Smooth muscle cell of the brain vasculature (primary cell): ENCODE results near the gene FKBP5.
"Not testable (repeated sequence)": the region's sequence is repeated elsewhere in the genome, so short reads cannot be mapped to it uniquely, and the experiment has no call there.

Experiments used
- DNase-seq: peaks from one replicate; pipeline ENCODE4 v3.0.0-alpha.2; 2012; ENCODE audit warnings: low read depth, low spot score

The FKBP5 gene

GRCh38 chr6:35688605-35689322 is at the start of gene FKBP5:
TSS of gene FKBP5 (minus strand) at chr6:35688915. CDS start at chr6:35642824, 46,091 bp downstream.
- DNase-seq: peak; percentile 57

GRCh38 chr6:35737413-35738211 is 48.9 kb upstream of the FKBP5 start:
- DNase-seq: no peak

DNA sequence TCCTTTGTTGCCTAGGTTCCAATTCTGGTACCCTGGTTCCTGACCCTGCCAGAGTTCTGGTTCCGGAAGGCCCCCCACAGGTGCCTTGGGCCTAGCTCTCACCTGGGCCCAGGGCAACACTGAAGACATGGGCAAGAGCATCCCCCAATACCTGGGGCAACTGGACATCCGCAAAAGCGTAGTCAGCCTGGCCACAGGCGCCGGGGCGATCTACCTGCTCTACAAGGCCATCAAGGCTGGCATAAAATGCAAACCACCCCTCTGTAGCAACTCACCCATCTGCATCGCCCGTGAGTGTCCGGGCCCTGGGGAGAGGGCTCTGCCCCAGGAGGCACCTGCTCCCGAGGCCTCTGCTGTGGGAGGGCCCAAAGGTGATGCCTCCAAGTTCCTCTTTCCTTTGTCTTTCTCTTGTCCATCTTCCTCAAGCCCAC is 48.3 kb upstream of the FKBP5 start, which contains the start of gene ARMC12:
ARMC12 (plus strand) TSS at position 51 of the 431 bp plus-strand sequence; CDS start at position 128, 77 bp downstream.
- no peak for DNase-seq

- no peak for DNase-seq
These were observed 47.7 kb upstream of the FKBP5 start for GRCh38 chr6:35736253-35736894.

DNA sequence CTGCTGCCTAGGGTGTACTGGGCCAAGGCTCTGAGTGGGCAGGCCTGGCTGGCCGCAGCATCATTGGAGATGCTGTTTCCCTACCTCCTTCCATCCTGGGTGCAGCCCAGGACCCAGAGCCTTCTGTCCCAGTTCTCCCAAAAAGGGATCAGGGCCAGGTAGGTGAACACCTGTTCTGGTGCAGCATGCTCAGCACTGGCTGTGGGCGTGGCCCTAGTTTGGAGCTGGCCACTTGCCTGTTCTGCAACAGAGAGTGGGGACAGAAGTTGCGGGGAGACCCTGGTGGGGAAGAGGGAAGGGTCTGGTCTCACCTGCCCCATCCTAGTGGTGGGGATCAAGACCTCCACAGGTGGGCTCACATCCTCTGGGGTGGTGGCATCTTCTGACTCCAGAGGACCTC is 46.7 kb upstream of the FKBP5 start:
- DNase-seq: no peak

- not testable (repeated sequence) for DNase-seq
These were observed 45.6 kb upstream of the FKBP5 start for GRCh38 chr6:35734319-35734718.

GRCh38 chr6:35733633-35734032 is 44.9 kb upstream of the FKBP5 start:
- no peak for DNase-seq

DNA sequence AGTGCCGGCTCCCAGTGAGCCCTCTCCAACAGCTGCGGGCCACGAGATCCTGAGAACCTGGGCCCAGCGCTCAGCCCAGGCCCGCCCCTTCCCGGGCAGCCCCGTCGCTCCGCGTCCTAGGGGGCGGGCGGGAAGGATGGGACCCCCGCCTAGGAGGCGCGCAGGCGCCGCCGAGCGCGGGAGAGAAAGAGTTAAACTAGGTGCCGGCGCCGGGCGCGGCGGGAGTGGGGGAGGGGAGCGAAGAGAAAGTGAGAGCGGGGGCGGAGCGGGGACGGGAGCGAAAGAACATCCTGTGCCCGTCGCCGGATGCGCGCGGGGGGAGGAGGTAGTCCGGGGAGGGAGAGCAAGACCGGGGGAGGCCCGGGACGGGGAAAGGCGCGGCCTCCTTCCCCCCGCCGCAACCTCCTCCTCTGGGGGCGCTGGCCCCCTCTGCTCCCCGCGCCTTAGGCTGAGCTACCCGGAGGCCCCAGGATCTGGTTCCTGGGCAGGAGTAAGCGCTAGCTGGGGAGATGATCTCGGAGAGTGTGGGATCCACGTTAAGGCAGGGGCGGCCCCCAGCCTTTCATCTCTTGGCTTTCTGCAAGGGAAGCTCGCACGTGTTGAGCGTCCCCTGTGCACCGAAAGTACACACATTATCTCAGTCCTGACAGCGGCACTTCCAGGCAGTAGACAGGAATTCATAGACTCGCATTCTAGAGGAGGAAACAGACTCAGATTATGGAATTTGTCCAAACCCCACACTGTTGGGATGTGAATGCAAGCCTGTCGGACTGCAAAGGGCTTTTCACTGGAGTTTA is 43.2 kb upstream of the FKBP5 start:
- peak; percentile 93 for DNase-seq

DNA sequence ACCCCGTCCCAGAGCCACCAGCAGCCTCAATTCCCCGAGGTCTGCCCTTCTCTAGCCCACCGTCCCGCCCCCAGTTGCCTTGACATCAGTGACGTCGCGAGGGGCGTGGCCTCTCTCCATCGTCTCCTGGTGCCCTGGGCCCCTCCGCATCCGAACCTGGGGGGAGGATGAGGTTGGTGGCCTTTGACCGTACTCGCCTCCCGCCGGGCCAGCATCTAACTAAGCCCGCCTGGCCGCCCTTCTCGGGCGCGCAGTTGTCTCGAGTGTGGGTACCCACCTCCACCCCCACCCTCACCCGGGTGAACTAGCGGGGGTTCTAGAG is 42.7 kb upstream of the FKBP5 start:
- DNase-seq: peak; percentile 84

DNA sequence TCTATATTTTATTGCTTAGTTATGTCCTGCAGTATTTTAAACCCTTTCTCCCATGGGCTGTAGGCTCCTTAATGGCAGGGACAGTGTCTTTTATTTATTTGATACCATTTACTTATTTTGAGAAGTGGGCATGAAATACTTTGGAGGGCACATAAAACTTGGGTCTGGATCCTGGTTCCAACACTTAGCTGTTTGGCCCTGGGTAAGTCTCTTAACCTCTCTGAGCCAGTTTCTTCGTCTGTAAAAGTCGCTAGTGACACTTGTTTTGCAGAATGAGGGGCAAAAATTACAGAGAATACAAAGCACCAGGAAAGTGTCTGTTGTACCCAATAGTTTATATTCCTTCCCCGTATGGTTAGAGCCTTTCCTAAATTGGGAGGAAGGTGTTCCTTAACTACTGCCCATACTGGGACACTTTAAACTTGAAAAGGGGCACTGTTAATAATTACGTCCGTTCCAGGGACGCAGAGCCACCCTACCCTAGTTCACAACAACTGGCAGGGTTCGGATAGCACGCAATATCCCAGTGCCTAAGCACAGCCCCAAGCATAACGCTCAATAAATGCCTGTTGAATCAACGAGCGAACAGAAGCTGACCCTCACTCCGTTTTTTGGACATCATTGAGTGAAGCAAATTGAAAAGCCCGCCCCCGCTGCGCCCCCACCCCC is 42.2 kb upstream of the FKBP5 start:
- no peak for DNase-seq

- no peak for DNase-seq
These were observed 41.0 kb upstream of the FKBP5 start for GRCh38 chr6:35729722-35730121.

GRCh38 chr6:35728683-35729678 is 40.3 kb upstream of the FKBP5 start:
- DNase-seq: no peak

GRCh38 chr6:35727935-35728682 is 39.4 kb upstream of the FKBP5 start:
- DNase-seq: peak; percentile 86

GRCh38 chr6:35727231-35727934 is 38.7 kb upstream of the FKBP5 start:
- DNase-seq: peak; percentile 77

GRCh38 chr6:35725721-35726438 is 37.2 kb upstream of the FKBP5 start:
- DNase-seq: no peak

DNA sequence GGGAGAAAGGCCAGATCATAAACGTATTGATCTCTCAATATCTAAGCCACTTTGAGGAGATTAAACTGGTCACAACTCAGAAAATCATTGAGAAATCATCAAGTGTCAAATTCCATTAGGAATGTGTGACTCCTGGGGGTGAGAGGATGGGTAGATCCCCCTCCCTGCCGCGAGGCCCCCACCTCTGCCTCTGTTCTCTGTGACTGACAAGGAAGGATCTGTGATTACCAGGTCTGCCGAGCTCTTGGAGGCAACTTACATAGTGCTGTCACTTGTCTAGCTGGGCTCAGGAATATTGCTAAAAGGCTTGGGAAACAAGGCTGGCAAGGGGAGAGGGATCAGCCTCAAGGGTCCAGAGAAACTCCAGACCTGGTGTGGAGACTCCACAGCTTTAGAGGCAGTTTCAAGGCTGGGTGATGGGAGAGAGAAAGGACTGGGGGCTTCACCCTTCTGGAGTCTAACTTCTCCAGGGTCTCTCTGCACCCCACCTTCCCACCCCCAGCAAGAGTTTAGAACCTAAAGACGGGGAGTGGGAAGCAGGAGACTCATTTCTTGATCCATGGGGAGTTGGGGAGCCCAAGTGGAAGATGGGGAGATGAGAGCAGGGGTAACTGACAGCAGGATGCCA is 36.5 kb upstream of the FKBP5 start:
- no peak for DNase-seq

GRCh38 chr6:35724471-35724870 is 35.8 kb upstream of the FKBP5 start:
- DNase-seq: no peak
